CD4-positive, alpha-beta memory T cell (primary cell): Measurements from ENCODE around the gene MARK4. TPM values are rescaled to one million over a fixed set of nuclear protein-coding genes. Genes with fewer than 3 reads are reported as not detected.

Source experiments
- CTCF ChIA-PET: fragments of 350-600 bp; sonication (Branson Sonifier 250); formaldehyde crosslinking; loops from one replicate; lab custom pipeline; 2021; ENCODE audit warnings: inconsistent platforms; ENCODE audit not compliant: partially characterized antibody; lab: Charles Lee
- POLR2A ChIA-PET: fragments of 350-600 bp; sonication (Branson Sonifier 250); formaldehyde crosslinking; loops from one replicate; lab custom pipeline; 2021; ENCODE audit not compliant: partially characterized antibody; lab: Charles Lee
- DNase-seq, 5 donors: peaks; one replicate each; pipeline versions ENCODE4 v3.0.0 to v3.0.0-alpha.2; 2020 to 2022; ENCODE audit warnings: mixed read lengths in 1 of 5
- H3K27ac ChIP-seq: one replicate; pipeline ENCODE4 v1.7.0; 2013; ENCODE audit warnings: low read depth, low read length
- H3K27me3 ChIP-seq: 2 replicates; pipeline ENCODE4 v1.7.0; 2013; ENCODE audit warnings: mild to moderate bottlenecking, low read length, moderate library complexity; ENCODE audit not compliant: insufficient read depth
- H3K36me3 ChIP-seq: 2 replicates; pipeline ENCODE4 v1.7.0; 2013; ENCODE audit warnings: mild to moderate bottlenecking, low read length, moderate library complexity; ENCODE audit not compliant: insufficient read depth
- H3K4me1 ChIP-seq: 2 replicates; pipeline ENCODE4 v1.7.0; 2013; ENCODE audit warnings: mild to moderate bottlenecking, low read length, moderate library complexity; ENCODE audit not compliant: insufficient read depth
- H3K4me3 ChIP-seq, 2 donors: one replicate each; pipeline ENCODE4 v1.7.0; 2013; ENCODE audit warnings: low read length in 2 of 2, mild to moderate bottlenecking in 1 of 2
- H3K9me3 ChIP-seq, 2 donors: one replicate each; pipeline ENCODE4 v1.7.0; 2013; ENCODE audit warnings: low read length in 2 of 2, control low read depth in 1 of 2; ENCODE audit not compliant: control insufficient read depth in 1 of 2
- H3K27ac Mint-ChIP-seq, 7 donors: one replicate each; pipeline ENCODE4 v1.8.0; 2020 to 2021; ENCODE audit warnings: mixed read lengths in 7 of 7, mild to moderate bottlenecking in 6 of 7, inconsistent platforms in 3 of 7, moderate library complexity in 3 of 7
- H3K27me3 Mint-ChIP-seq, 2 donors: one replicate each; pipeline ENCODE4 v1.8.0; 2020 to 2021; ENCODE audit warnings: mixed read lengths in 2 of 2
- H3K36me3 Mint-ChIP-seq, 2 donors: one replicate each; pipeline ENCODE4 v1.8.0; 2020 to 2021; ENCODE audit warnings: mixed read lengths in 2 of 2, inconsistent platforms in 1 of 2, mild to moderate bottlenecking in 1 of 2
- H3K4me1 Mint-ChIP-seq, 4 donors: one replicate each; pipeline ENCODE4 v1.8.0; 2020 to 2021; ENCODE audit warnings: mixed read lengths in 4 of 4, mild to moderate bottlenecking in 1 of 4
- H3K4me3 Mint-ChIP-seq, 8 donors: one replicate each; pipeline ENCODE4 v1.8.0; 2020 to 2021; ENCODE audit warnings: mixed read lengths in 8 of 8, mild to moderate bottlenecking in 7 of 8, moderate library complexity in 6 of 8, inconsistent platforms in 3 of 8
- H3K9me3 Mint-ChIP-seq, 8 donors: one replicate each; pipeline ENCODE4 v1.8.0; 2020 to 2021; ENCODE audit warnings: mixed read lengths in 8 of 8, mild to moderate bottlenecking in 5 of 8, inconsistent platforms in 3 of 8, moderate library complexity in 1 of 8
- intact Hi-C: fragments of 100-400 bp; cut with micrococcal nuclease; formaldehyde crosslinking; loops from one replicate; pipeline ENCODE4 v1.15.1; 2023
- polyA plus RNA-seq, 2 donors: library from polyadenylated mRNA; unstranded; fragments of 300-500 nt; fragmentation: Illumina TruSeq; gene quantifications; one replicate each; pipeline ENCODE4 v1.2.3, GENCODE V29; 2021
- total RNA-seq, 2 experiments: library from RNA; stranded (reverse); gene quantifications; one replicate each; pipeline ENCODE4 v1.2.3, GENCODE V29; 2021

MARK4 gene
- total and polyA plus RNA-seq, 4 experiments from 2014 or later, result 0.11 to 25.2 (median 13.0) TPM

DNA sequence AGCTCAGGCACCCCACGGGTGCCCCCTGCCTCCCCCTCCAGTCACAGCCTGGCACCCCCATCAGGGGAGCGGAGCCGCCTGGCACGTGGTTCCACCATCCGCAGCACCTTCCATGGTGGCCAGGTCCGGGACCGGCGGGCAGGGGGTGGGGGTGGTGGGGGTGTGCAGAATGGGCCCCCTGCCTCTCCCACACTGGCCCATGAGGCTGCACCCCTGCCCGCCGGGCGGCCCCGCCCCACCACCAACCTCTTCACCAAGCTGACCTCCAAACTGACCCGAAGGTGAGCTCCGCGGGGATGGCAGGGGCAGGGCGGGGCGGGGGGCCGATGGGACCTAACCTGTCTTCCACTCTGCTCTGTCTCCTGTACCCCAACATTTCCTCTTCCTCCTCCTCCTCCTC, 46.6 kb downstream of the MARK4 start:
- H3K27me3 Mint-ChIP-seq, result no peaks in the 10 kb centered on the region

DNA sequence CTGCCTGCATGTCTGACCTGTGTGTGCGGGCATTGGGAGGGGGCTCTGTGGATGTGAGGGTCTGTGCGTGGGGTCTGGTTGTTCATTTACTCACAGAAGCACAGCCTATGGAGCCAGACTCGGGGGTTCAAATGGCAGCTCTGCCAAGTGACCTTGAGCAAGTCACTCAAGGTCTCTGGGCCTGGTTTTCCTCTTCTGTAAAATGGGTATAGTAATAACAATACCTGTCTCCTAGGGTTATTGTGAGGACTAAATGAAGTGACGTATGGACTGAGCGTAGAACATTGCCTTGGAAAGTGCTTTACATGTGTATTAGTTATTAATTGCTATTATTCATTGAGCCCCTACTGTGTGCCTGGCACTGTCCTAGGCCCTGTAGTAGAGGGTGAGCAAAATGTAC, 47.2 kb downstream of the MARK4 start:
- Mint-ChIP-seq H3K36me3 (peaks cover 38 to 51% of the 10 kb centered on the region in 2 donors), H3K27ac (no peak overlapping the region), H3K27me3 (no peaks in the 10 kb centered on the region), H3K4me3 (no peak overlapping the region), H3K9me3 (no peaks in the 10 kb centered on the region), H3K4me1 (peaks cover 0 to 1% (median 0%) of the 10 kb centered on the region in 4 donors)
- no peak for DNase-seq
- H3K4me3 ChIP-seq, result no peak overlapping the region
- no peak overlapping the region for H3K27ac ChIP-seq
- no peaks in the 10 kb centered on the region for H3K4me1 ChIP-seq
- intact Hi-C loops, result no loop called here
- H3K36me3 ChIP-seq, result peaks cover 4% of the 10 kb centered on the region
- ChIA-PET CTCF (no interaction called here), POLR2A (no interaction called here)
- H3K9me3 ChIP-seq, result no peaks in the 10 kb centered on the region
- no peaks in the 10 kb centered on the region for H3K27me3 ChIP-seq

More for the DNA sequence above, 46.6 kb downstream of the MARK4 start:
- Histone ChIP-seq H3K36me3 (peaks cover 4% of the 10 kb centered on the region), H3K27me3 (no peaks in the 10 kb centered on the region), H3K4me3 (no peak overlapping the region), H3K4me1 (no peaks in the 10 kb centered on the region), H3K27ac (no peak overlapping the region), H3K9me3 (no peaks in the 10 kb centered on the region)
- no peak overlapping the region for H3K4me3 Mint-ChIP-seq
- intact Hi-C loops, result no loop called here
- H3K36me3 Mint-ChIP-seq, result peaks cover 41 to 54% of the 10 kb centered on the region in 2 donors
- no peak for DNase-seq
- ChIA-PET POLR2A (no interaction called here), CTCF (no interaction called here)
- H3K27ac Mint-ChIP-seq, result no peak overlapping the region
- H3K9me3 Mint-ChIP-seq, result no peaks in the 10 kb centered on the region
- peaks cover 0 to 1% (median 0%) of the 10 kb centered on the region in 4 donors for H3K4me1 Mint-ChIP-seq

GRCh38 chr19:45299719-45300118, 48.6 kb downstream of the MARK4 start:
- peaks cover 28 to 42% of the 10 kb centered on the region in 2 donors for H3K36me3 Mint-ChIP-seq
- Histone ChIP-seq H3K27ac (no peak overlapping the region), H3K27me3 (no peaks in the 10 kb centered on the region), H3K9me3 (no peaks in the 10 kb centered on the region), H3K4me1 (no peaks in the 10 kb centered on the region), H3K4me3 (no peak overlapping the region), H3K36me3 (peaks cover 4% of the 10 kb centered on the region)
- ChIA-PET CTCF (no interaction called here), POLR2A (no interaction called here)
- DNase-seq, result no peak
- no peak overlapping the region for H3K4me3 Mint-ChIP-seq
- peaks cover 0 to 5% (median under 1%) of the 10 kb centered on the region in 4 donors for H3K4me1 Mint-ChIP-seq
- no peak overlapping the region for H3K27ac Mint-ChIP-seq
- intact Hi-C loops, result no loop called here
- H3K9me3 Mint-ChIP-seq, result no peaks in the 10 kb centered on the region
- no peaks in the 10 kb centered on the region for H3K27me3 Mint-ChIP-seq

GRCh38 chr19:45302416-45302815, 51.3 kb downstream of the MARK4 start:
- H3K36me3 Mint-ChIP-seq, result peaks cover 16 to 24% of the 10 kb centered on the region in 2 donors
- H3K27me3 ChIP-seq, result no peaks in the 10 kb centered on the region
- DNase-seq, result no peak
- H3K4me1 ChIP-seq, result no peaks in the 10 kb centered on the region
- no peaks in the 10 kb centered on the region for H3K9me3 Mint-ChIP-seq
- no peak overlapping the region for H3K4me3 Mint-ChIP-seq
- intact Hi-C loops, result no loop called here
- no peak overlapping the region for H3K4me3 ChIP-seq
- H3K27ac ChIP-seq, result no peak overlapping the region
- CTCF ChIA-PET, result interaction anchor here (0.6 kb wide), 1 partner anchor 14 kb away, joined by 3 read pairs; no protein-coding TSS in a partner anchor
- peaks cover 4% of the 10 kb centered on the region for H3K36me3 ChIP-seq
- no peaks in the 10 kb centered on the region for H3K9me3 ChIP-seq
- POLR2A ChIA-PET, result no interaction called here
- no peaks in the 10 kb centered on the region for H3K27me3 Mint-ChIP-seq
- peaks cover 0 to 5% (median 1%) of the 10 kb centered on the region in 4 donors for H3K4me1 Mint-ChIP-seq
- no peak overlapping the region for H3K27ac Mint-ChIP-seq

DNA sequence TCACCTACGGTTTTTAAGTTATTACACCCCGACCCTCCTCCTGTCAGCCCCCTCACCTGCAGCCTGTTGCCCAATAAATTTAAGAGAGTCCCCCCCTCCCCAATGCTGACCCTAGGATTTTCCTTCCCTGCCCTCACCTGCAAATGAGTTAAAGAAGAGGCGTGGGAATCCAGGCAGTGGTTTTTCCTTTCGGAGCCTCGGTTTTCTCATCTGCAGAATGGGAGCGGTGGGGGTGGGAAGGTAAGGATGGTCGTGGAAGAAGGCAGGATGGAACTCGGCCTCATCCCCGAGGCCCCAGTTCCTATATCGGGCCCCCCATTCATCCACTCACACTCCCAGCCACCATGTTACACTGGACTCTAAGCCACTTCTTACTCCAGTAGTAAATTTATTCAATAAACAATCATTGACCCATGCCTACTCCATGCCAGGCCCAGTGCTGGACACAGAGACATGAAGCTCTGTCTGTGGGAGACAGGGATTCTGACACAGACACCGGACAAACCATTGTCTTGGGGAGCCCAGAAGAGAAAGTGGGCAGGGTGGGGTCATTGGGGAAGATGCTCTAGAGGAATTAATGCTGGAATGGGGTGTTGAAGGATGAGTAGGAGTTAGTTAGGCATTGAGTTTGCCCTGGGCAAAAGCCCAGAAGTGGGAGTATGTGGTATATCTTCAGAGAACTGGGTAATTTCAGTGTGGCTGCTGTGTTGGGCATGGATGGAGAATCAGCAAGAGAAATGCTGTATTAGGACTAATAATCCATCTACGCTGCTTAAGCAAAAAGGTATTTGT, 52.4 kb downstream of the MARK4 start:
- H3K4me3 Mint-ChIP-seq, result no peak overlapping the region
- H3K27ac Mint-ChIP-seq, result peak overlapping the region in 4 of 7 donors; percentile 28 to 56 (median 44)

GRCh38 chr19:45304141-45304926, 53.3 kb downstream of the MARK4 start:
- H3K27me3 Mint-ChIP-seq, result no peaks in the 10 kb centered on the region
- H3K27ac Mint-ChIP-seq, result peak overlapping the region in 2 of 7 donors; percentile 2 to 88
- no peak overlapping the region for H3K4me3 ChIP-seq
- peaks cover 0 to 5% (median 1%) of the 10 kb centered on the region in 4 donors for H3K4me1 Mint-ChIP-seq
- no peak overlapping the region for H3K27ac ChIP-seq
- CTCF ChIA-PET, result no interaction called here
- peaks cover 7 to 15% of the 10 kb centered on the region in 2 donors for H3K36me3 Mint-ChIP-seq
- H3K4me3 Mint-ChIP-seq, result no peak overlapping the region
- DNase-seq, result no peak
- H3K36me3 ChIP-seq, result peaks cover 3% of the 10 kb centered on the region
- POLR2A ChIA-PET, result interaction anchor here (0.6 kb wide), 1 partner anchor 118 kb away, joined by 4 read pairs; no protein-coding TSS in a partner anchor
- intact Hi-C loops, result no loop called here
- H3K9me3 Mint-ChIP-seq, result no peaks in the 10 kb centered on the region
- H3K4me1 ChIP-seq, result no peaks in the 10 kb centered on the region
- no peaks in the 10 kb centered on the region for H3K9me3 ChIP-seq
- H3K27me3 ChIP-seq, result no peaks in the 10 kb centered on the region

More for the DNA sequence above, 52.4 kb downstream of the MARK4 start:
- no peak for DNase-seq
- POLR2A ChIA-PET, result no interaction called here
- no peak overlapping the region for H3K4me3 ChIP-seq
- H3K9me3 ChIP-seq, result no peaks in the 10 kb centered on the region
- H3K4me1 ChIP-seq, result no peaks in the 10 kb centered on the region
- H3K27me3 Mint-ChIP-seq, result no peaks in the 10 kb centered on the region
- no peaks in the 10 kb centered on the region for H3K27me3 ChIP-seq
- peaks cover 11 to 20% of the 10 kb centered on the region in 2 donors for H3K36me3 Mint-ChIP-seq
- peaks cover 4% of the 10 kb centered on the region for H3K36me3 ChIP-seq
- intact Hi-C loops, result no loop called here
- peaks cover 0 to 5% (median 1%) of the 10 kb centered on the region in 4 donors for H3K4me1 Mint-ChIP-seq
- H3K9me3 Mint-ChIP-seq, result no peaks in the 10 kb centered on the region
- H3K27ac ChIP-seq, result no peak overlapping the region
- CTCF ChIA-PET, result no interaction called here

- no peak overlapping the region for H3K4me3 Mint-ChIP-seq
- no peaks in the 10 kb centered on the region for H3K9me3 Mint-ChIP-seq
- no peak for DNase-seq
- POLR2A ChIA-PET, result interaction anchor here (0.6 kb wide), 1 partner anchor 118 kb away, joined by 4 read pairs; no protein-coding TSS in a partner anchor
- Histone ChIP-seq H3K4me3 (no peak overlapping the region), H3K36me3 (no peaks in the 10 kb centered on the region), H3K27me3 (no peaks in the 10 kb centered on the region), H3K27ac (no peak overlapping the region), H3K4me1 (no peaks in the 10 kb centered on the region), H3K9me3 (no peaks in the 10 kb centered on the region)
- intact Hi-C loops, result no loop called here
- H3K27ac Mint-ChIP-seq, result peak overlapping the region in 2 of 7 donors; percentile 36 to 88
- CTCF ChIA-PET, result no interaction called here
- H3K36me3 Mint-ChIP-seq, result peaks cover 4 to 8% of the 10 kb centered on the region in 2 donors
- H3K27me3 Mint-ChIP-seq, result no peaks in the 10 kb centered on the region
- peaks cover 0 to 5% (median under 1%) of the 10 kb centered on the region in 4 donors for H3K4me1 Mint-ChIP-seq
Observed at GRCh38 chr19:45305007-45305406, 53.9 kb downstream of the MARK4 start.
